Measurements from ENCODE around the gene ZNF268.

ZNF268 gene

GRCh38 chr12:133202493-133203343, 21.4 kb downstream of the ZNF268 start:
- no peaks in the 10 kb centered on the region for H3K27me3 ChIP-seq (ENCODE audit: control insufficient read depth, insufficient read depth, low read length)
- peaks cover 75% of the 10 kb centered on the region for H3K9me3 ChIP-seq (ENCODE audit: control insufficient read depth, low read depth, low read length)
- peaks cover 34% of the 10 kb centered on the region for H3K36me3 ChIP-seq (ENCODE audit: control insufficient read depth, low read depth, low read length)
- no peaks in the 10 kb centered on the region for H3K4me1 ChIP-seq (ENCODE audit: control insufficient read depth, low read depth, low read length)
- no peak overlapping the region for H3K27ac ChIP-seq (ENCODE audit: low read length)
- H3K9ac ChIP-seq (ENCODE audit: low read length): no peak overlapping the region
- H3K4me3 ChIP-seq (ENCODE audit: low read length): peak overlapping the region; percentile 26

GRCh38 chr12:133203344-133204263, 22.3 kb downstream of the ZNF268 start:
- Histone ChIP-seq H3K4me3 (ENCODE audit: low read length) (peak overlapping the region; percentile 35), H3K27ac (ENCODE audit: low read length) (no peak overlapping the region), H3K27me3 (ENCODE audit: control insufficient read depth, insufficient read depth, low read length) (no peaks in the 10 kb centered on the region), H3K36me3 (ENCODE audit: control insufficient read depth, low read depth, low read length) (peaks cover 34% of the 10 kb centered on the region), H3K9me3 (ENCODE audit: control insufficient read depth, low read depth, low read length) (peaks cover 84% of the 10 kb centered on the region), H3K9ac (ENCODE audit: low read length) (no peak overlapping the region), H3K4me1 (ENCODE audit: control insufficient read depth, low read depth, low read length) (no peaks in the 10 kb centered on the region)

- H3K4me3 ChIP-seq (ENCODE audit: low read length): peak overlapping the region; percentile 31
- H3K27ac ChIP-seq (ENCODE audit: low read length): no peak overlapping the region
- H3K9me3 ChIP-seq (ENCODE audit: control insufficient read depth, low read depth, low read length): peaks cover 89% of the 10 kb centered on the region
- no peak overlapping the region for H3K9ac ChIP-seq (ENCODE audit: low read length)
- no peaks in the 10 kb centered on the region for H3K27me3 ChIP-seq (ENCODE audit: control insufficient read depth, insufficient read depth, low read length)
- peaks cover 34% of the 10 kb centered on the region for H3K36me3 ChIP-seq (ENCODE audit: control insufficient read depth, low read depth, low read length)
- H3K4me1 ChIP-seq (ENCODE audit: control insufficient read depth, low read depth, low read length): no peaks in the 10 kb centered on the region
Measured at GRCh38 chr12:133204264-133204603, 22.9 kb downstream of the ZNF268 start.

GRCh38 chr12:133206390-133206789, 25.1 kb downstream of the ZNF268 start:
- H3K4me3 ChIP-seq (ENCODE audit: low read length): no peak overlapping the region
- H3K36me3 ChIP-seq (ENCODE audit: control insufficient read depth, low read depth, low read length): peaks cover 28% of the 10 kb centered on the region
- H3K4me1 ChIP-seq (ENCODE audit: control insufficient read depth, low read depth, low read length): no peaks in the 10 kb centered on the region
- H3K9me3 ChIP-seq (ENCODE audit: control insufficient read depth, low read depth, low read length): peaks cover 94% of the 10 kb centered on the region
- H3K9ac ChIP-seq (ENCODE audit: low read length): no peak overlapping the region
- no peaks in the 10 kb centered on the region for H3K27me3 ChIP-seq (ENCODE audit: control insufficient read depth, insufficient read depth, low read length)
- H3K27ac ChIP-seq (ENCODE audit: low read length): no peak overlapping the region

- Histone ChIP-seq H3K27ac (ENCODE audit: low read length) (no peak overlapping the region), H3K9me3 (ENCODE audit: control insufficient read depth, low read depth, low read length) (peaks cover 74% of the 10 kb centered on the region), H3K36me3 (ENCODE audit: control insufficient read depth, low read depth, low read length) (no peaks in the 10 kb centered on the region), H3K4me1 (ENCODE audit: control insufficient read depth, low read depth, low read length) (no peaks in the 10 kb centered on the region), H3K9ac (ENCODE audit: low read length) (no peak overlapping the region), H3K4me3 (ENCODE audit: low read length) (no peak overlapping the region), H3K27me3 (ENCODE audit: control insufficient read depth, insufficient read depth, low read length) (no peaks in the 10 kb centered on the region)
Measured at GRCh38 chr12:133215724-133216123, 34.4 kb downstream of the ZNF268 start.

GRCh38 chr12:133217219-133217618, 35.9 kb downstream of the ZNF268 start:
- H3K9me3 ChIP-seq (ENCODE audit: control insufficient read depth, low read depth, low read length): peaks cover 77% of the 10 kb centered on the region

GRCh38 chr12:133220521-133220920, 39.2 kb downstream of the ZNF268 start:
- no peaks in the 10 kb centered on the region for H3K27me3 ChIP-seq (ENCODE audit: control insufficient read depth, insufficient read depth, low read length)
- no peak overlapping the region for H3K4me3 ChIP-seq (ENCODE audit: low read length)
- H3K9ac ChIP-seq (ENCODE audit: low read length): no peak overlapping the region
- no peaks in the 10 kb centered on the region for H3K4me1 ChIP-seq (ENCODE audit: control insufficient read depth, low read depth, low read length)
- H3K36me3 ChIP-seq (ENCODE audit: control insufficient read depth, low read depth, low read length): no peaks in the 10 kb centered on the region
- peaks cover 61% of the 10 kb centered on the region for H3K9me3 ChIP-seq (ENCODE audit: control insufficient read depth, low read depth, low read length)
- no peak overlapping the region for H3K27ac ChIP-seq (ENCODE audit: low read length)

More at GRCh38 chr12:133217219-133217618, 35.9 kb downstream of the ZNF268 start:
- Histone ChIP-seq H3K4me3 (ENCODE audit: low read length) (no peak overlapping the region), H3K27ac (ENCODE audit: low read length) (no peak overlapping the region), H3K36me3 (ENCODE audit: control insufficient read depth, low read depth, low read length) (no peaks in the 10 kb centered on the region), H3K4me1 (ENCODE audit: control insufficient read depth, low read depth, low read length) (no peaks in the 10 kb centered on the region), H3K9ac (ENCODE audit: low read length) (no peak overlapping the region), H3K27me3 (ENCODE audit: control insufficient read depth, insufficient read depth, low read length) (no peaks in the 10 kb centered on the region)

- Histone ChIP-seq H3K4me3 (ENCODE audit: low read length) (no peak overlapping the region), H3K27ac (ENCODE audit: low read length) (no peak overlapping the region), H3K36me3 (ENCODE audit: control insufficient read depth, low read depth, low read length) (no peaks in the 10 kb centered on the region), H3K27me3 (ENCODE audit: control insufficient read depth, insufficient read depth, low read length) (no peaks in the 10 kb centered on the region), H3K4me1 (ENCODE audit: control insufficient read depth, low read depth, low read length) (no peaks in the 10 kb centered on the region), H3K9me3 (ENCODE audit: control insufficient read depth, low read depth, low read length) (peaks cover 60% of the 10 kb centered on the region), H3K9ac (ENCODE audit: low read length) (no peak overlapping the region)
Measured at GRCh38 chr12:133221241-133221640, 39.9 kb downstream of the ZNF268 start.

- Histone ChIP-seq H3K9ac (ENCODE audit: low read length) (no peak overlapping the region), H3K36me3 (ENCODE audit: control insufficient read depth, low read depth, low read length) (no peaks in the 10 kb centered on the region), H3K27me3 (ENCODE audit: control insufficient read depth, insufficient read depth, low read length) (no peaks in the 10 kb centered on the region), H3K4me1 (ENCODE audit: control insufficient read depth, low read depth, low read length) (no peaks in the 10 kb centered on the region), H3K4me3 (ENCODE audit: low read length) (no peak overlapping the region), H3K27ac (ENCODE audit: low read length) (no peak overlapping the region), H3K9me3 (ENCODE audit: control insufficient read depth, low read depth, low read length) (peaks cover 61% of the 10 kb centered on the region)
Measured at GRCh38 chr12:133222211-133222610, 40.9 kb downstream of the ZNF268 start.

GRCh38 chr12:133225527-133225926, 44.2 kb downstream of the ZNF268 start:
- no peak overlapping the region for H3K9ac ChIP-seq (ENCODE audit: low read length)
- H3K27ac ChIP-seq (ENCODE audit: low read length): no peak overlapping the region
- peaks cover 53% of the 10 kb centered on the region for H3K9me3 ChIP-seq (ENCODE audit: control insufficient read depth, low read depth, low read length)
- H3K36me3 ChIP-seq (ENCODE audit: control insufficient read depth, low read depth, low read length): no peaks in the 10 kb centered on the region
- no peak overlapping the region for H3K4me3 ChIP-seq (ENCODE audit: low read length)
- no peaks in the 10 kb centered on the region for H3K4me1 ChIP-seq (ENCODE audit: control insufficient read depth, low read depth, low read length)
- no peaks in the 10 kb centered on the region for H3K27me3 ChIP-seq (ENCODE audit: control insufficient read depth, insufficient read depth, low read length)

- no peak overlapping the region for H3K4me3 ChIP-seq (ENCODE audit: low read length)
- no peak overlapping the region for H3K9ac ChIP-seq (ENCODE audit: low read length)
- no peaks in the 10 kb centered on the region for H3K4me1 ChIP-seq (ENCODE audit: control insufficient read depth, low read depth, low read length)
- H3K36me3 ChIP-seq (ENCODE audit: control insufficient read depth, low read depth, low read length): no peaks in the 10 kb centered on the region
- peaks cover 59% of the 10 kb centered on the region for H3K9me3 ChIP-seq (ENCODE audit: control insufficient read depth, low read depth, low read length)
- H3K27ac ChIP-seq (ENCODE audit: low read length): no peak overlapping the region
- no peaks in the 10 kb centered on the region for H3K27me3 ChIP-seq (ENCODE audit: control insufficient read depth, insufficient read depth, low read length)
Measured at GRCh38 chr12:133226690-133227089, 45.4 kb downstream of the ZNF268 start.
